ENCODE data around the gene IMPA2. TPM values are rescaled to one million over a fixed set of nuclear protein-coding genes. Genes with fewer than 3 reads are reported as not detected.
"Not testable (repeated sequence)": the region's sequence is repeated elsewhere in the genome, so short reads cannot be mapped to it uniquely, and the experiment has no call there.

Gene IMPA2
- polyA plus RNA-seq, 5 donors = 66.2 to 88.3 (median 74.5) TPM

DNA sequence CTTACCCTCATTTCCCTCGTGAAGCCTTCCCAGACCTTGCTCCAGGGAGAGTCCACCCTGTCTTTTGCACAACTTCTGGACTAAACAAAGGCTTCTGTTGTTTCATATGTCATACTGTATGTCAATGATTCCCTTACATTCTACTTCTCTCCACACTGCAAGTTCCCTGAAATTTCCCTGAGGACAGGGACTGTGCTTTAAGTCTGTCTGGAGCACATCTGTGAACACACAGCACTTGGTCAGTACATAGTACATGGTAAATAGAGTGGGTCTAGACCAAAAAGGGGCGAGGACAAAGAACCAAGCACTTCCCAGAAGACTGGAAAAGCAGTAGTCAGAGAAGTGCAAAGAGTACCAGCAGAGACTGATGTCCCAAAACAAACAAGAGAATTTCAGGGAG lies 23.7 kb upstream of the IMPA2 start:
- no peak for DNase-seq

DNA sequence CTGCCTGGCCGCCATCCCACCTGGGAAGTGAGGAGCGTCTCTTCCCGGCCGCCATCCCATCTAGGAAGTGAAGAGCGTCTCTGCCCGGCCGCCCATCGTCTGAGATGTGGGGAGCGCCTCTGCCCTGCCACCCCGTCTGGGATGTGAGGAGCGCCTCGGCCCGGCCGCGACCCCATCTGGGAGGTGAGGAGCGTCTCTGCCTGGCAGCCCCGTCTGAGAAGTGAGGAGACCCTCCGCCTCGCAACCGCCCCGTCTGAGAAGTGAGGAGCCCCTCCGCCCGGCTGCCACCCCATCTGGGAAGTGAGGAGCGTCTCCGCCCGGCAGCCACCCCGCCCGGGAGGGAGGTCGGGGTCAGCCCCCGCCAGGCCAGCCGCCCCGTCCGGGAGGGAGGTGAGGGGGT lies 21.7 kb upstream of the IMPA2 start:
- DNase-seq = not testable (repeated sequence)

DNA sequence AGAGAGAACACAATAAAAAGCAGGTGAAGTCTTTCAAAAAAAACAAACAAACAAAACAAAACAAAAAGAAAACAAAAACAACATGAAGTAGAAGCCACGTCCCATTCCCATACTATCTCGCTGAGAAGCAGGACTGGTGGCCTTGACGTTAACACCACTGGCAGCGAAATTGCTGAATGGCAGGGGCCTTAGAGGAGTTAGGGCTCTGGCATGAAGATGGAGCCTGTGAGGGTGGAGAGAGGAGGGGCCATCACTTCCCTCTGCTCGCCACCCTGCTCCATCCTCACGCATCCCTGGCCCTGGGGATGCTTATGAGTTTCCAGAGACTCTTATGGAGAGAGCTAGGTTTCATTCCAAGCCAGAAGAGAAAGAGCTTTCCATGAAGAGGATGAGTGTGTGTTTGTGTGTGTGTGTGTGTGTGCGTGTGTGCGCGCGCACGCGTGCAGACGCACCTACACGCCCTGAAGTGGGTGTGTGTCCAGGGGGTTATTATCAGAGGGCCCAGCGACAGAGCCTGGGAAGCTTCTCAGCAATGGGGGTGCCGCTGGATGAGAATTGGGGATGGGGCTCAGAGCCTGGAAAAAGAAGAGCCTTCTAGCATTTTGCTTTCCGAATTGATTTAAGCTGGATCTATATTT lies 20.4 kb upstream of the IMPA2 start:
- no peak for DNase-seq

DNA sequence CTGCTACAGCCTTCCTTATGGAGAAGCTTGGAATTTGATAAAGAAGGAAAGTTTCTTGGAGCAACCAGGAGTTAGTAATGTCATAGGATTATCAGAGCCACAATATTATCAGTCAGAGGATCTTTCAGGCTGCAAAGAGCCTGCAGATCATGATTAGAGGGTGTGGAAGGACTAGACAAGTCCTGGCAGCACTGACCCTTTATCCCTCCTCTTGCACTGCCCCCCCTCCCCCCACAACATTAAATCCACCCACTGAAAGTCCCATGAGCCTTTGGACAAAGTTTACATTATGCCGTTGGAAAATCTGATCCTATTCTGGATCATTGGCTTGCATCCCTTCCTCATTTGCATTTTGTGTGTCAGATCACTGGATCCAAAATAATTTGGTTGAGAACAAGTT lies 18.7 kb upstream of the IMPA2 start:
- no peak for DNase-seq

DNA sequence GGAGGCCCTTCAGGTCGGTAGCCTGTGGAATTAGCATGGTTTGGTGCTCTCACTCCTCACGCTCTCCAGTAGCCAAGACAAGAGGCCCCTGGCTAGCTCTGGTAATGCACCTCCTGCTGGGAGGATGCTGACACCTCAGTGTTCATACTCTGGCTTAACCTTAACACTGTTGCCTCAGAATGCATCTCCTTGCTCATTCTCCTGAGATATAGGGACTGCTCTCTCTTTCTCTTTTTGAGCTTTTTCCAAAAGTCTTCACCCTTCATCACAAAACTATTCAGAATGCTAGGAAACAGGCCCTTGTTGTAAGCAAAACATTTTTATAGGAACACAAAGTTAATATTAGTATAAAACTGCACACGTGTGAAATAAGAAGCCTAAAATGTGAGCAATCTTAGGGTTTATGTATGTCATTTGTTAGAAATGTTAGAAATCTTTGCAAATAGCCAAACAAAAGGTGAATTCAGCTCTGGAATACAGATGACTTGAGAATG lies 17.3 kb upstream of the IMPA2 start:
- DNase-seq = no peak

DNA sequence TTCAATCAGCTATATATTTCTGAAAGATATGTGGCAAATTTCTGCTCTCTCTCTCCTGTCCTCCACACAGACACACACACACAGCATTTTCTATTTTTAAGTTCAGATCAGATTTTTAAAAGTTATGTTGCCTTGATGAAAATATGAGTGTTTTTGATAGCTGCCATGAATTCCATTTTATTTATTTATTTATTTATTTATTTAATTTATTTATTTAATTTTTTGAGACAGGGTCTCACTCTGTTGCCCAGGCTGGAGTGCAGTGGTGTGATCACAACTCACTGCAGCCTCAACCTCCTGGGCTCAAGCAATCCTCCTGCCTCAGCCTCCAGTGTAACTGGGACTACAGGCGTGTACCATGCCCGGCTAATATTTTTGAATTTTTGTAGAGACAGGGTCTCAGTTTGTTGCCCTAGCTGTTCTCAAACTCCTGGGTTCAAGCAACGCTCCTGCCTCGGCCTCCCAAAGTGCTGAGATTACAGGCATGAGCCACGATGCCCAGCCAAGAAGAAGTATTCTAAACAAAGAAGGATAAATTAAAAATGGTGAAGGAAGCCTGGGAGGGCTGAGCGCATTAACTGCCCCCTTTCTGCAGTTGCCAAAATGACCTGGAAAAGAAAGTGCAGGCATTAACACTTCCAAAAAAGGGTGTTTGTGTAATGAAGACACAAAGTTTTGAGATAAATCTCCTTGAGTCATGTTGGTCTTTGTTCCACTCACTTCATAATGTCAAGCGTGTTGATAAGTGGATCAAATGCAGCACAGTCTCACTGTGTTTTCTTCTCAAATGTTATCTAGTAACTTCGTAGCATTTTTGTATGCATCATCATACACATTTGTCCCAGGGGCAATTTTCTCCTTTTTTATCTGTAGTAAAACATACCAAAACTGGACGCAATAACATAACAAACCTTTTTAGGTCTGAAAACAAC lies 11.1 kb upstream of the IMPA2 start:
- DNase-seq = peak in 1 of 2 donors; percentile 80

DNA sequence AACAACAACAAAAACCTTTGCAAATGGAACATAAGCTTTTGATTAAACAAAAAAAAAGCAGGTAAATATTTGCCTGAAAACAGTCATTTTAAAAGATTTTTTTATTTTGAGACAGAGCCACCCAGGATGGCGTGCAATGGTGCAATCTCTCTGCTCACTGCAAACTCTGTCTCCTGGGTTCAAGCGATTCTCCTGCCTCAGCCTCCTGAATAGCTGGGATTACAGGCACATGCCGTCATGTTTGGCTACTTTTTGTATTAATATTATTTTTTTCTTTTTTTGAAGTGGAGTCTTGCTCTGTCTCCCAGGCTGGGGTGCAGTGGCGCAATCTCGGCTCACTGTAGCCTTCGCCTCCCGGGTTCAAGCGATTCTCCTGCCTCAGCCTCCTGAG lies 10.5 kb upstream of the IMPA2 start:
- DNase-seq = not testable (repeated sequence)

DNA sequence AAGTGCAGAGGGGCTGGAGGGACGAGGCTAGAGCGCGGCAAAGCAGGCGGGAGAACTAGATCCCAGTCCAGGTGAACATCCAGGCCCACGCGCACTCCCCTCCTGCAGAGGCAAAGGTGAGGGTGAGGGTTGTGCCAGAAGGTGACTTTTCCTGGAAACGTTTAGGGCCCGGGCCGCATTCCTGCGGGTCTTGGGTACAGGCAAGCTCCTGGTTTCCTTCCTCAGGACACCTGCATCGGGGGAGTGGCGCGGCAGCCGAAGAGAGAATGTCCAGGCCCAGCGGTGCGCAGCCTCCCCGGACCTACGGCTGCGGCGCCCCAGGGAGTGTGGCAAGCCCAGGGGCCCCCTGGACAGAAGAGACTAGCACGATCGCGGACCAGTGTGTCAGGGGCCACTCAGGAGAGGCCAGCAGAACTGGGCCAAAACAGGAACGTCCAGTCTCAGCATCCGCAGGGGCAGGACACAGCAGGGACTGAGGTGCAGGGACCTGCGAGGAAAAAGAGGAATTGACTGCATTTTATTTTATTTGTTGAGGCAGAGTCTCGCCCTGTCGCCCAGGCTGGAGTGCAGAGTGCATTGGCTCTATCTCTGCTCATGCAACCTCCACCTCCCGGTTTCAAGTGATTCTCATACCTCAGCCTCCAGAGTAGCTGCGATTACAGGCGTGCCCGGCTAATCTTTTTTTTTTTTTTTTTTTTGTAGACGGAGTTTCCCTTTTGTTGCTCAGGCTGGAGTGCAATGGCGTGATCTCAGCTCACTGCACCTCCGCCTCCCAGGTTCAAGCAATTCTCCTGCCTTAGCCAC lies 8.7 kb upstream of the IMPA2 start:
- no peak for DNase-seq

DNA sequence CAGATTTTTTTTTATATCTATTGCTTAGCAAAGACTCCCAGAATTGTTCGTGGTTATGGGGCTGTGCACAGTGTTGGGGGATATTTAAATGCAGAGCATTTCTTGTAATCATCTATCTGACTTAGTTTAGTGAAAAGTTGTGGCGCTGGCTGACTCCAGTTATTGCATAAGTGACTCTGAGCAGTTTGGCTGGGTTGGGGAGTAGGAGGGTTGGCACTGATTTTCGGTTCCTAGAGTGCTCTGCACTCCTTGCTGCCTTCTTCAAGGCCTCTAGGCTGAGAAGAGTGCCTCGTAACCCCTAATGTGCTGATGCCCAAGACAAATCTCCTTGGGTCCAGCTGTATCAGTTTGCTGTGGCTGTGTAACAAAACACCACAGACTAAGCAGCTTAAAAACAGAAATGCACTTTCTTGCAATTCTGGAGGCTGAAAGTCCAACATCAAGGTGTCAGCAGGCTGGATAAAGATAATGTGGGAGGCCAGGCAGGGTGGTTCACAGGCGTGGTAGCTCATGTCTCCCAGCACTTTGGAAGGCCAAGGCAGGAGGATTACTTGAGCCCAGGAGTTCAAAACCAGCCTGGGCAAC lies 6.5 kb upstream of the IMPA2 start:
- no peak for DNase-seq

DNA sequence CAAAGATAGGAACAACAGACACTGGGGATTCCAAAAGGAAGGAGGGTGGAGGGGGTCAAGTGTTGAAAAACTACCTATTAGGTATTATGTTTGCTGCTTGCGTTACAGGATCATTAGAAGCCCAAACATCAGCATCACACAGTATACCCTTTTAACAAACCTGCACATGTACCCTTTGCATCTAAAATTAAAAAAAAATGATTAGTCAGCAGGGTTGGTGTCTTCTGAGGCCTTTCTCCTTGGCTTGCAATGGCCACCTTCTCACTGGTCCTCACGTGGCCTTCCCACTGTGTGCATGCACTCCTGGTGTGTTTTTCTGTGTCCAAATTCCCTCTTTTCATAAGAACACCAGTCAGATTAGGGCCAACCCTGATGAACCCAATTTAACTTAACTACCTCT lies 5.6 kb upstream of the IMPA2 start:
- no peak for DNase-seq

DNA sequence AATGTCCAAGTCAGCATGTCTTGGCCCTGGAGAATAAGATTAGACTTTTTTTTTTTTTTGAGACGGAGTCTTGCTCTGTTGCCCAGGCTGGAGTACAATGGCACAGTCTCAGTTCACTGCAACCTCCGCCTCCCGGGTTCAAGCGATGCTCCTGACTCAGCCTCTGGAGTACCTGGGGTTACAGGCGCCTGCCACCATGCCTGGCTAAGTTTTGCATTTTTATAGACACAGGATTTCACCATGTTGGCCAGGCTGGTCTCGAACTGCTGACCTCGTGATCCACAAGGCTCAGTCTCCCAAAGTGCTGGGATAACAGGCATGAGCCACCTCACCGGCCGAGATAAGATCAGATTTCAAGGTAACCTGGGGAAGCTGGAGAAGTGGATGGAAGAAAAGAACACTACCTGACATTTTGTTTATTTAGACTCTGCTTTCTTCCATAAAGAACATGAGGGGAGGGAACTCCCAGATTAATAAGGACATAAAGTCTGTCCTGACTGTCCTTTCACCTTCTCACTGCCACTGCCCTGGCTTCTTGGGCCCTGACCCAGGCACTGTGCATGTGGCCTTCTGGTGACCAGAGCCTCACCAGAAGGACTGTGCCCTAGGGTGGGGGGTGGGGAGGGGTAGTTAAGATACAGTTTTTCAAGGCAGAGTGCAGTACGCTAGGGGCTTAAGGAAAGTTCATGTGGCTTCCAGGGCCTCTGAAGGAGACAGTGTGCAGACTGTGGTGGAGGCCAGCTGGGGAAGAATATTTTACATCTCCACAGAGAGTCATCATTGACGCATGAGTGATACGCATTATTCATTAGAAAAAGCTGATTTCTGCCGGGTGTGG lies 4.8 kb upstream of the IMPA2 start:
- DNase-seq = no peak

DNA sequence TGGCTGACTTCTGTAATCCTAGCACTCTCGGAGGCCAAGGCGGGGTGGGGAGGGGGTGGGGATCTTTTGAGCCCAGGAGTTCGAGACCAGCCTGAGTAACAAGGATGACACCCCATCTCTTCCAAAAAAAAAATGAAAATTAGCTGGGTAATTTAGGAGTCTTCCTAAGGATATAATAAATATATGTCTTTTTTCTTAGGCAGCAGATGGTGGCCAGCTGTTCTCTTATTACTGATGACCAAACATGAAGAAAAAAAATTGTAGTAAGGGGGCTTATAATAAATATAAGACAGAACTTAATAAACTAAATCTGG lies 4.2 kb upstream of the IMPA2 start:
- DNase-seq = no peak

DNA sequence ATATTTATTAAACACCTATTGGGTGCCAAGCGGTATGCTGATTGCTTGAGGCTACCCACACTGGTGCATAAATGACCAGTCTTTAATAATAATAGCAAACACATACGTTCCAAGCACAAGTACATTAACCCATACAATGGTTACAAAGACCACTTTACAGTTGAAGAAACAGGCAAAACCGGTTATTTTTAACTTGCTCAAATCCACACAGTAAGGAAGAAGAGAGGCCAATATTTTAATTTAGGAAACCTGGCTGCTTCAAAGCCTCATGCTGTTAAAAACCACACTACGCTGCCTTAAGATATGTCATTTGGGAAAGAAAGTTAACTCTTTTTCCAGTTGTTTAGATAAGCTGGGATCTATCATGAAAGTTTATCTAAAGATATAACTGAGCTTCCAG lies 2.4 kb upstream of the IMPA2 start:
- no peak for DNase-seq

DNA sequence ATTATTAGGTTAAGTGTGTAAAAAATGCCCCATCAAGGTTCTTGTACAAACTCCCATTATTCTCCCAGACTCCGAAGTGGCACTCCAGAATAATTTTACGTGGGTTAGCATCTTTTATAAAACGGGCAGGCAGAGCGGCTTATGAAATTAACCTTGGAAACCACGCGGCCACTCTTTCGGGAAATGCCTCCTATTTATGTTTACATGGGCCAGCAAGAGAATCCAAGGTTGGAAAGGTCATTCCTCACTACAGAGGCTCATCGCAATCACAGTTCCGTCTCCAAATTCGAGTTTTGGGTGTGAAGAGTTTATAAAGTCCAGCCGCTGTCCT lies 1.2 kb upstream of the IMPA2 start:
- DNase-seq = no peak

DNA sequence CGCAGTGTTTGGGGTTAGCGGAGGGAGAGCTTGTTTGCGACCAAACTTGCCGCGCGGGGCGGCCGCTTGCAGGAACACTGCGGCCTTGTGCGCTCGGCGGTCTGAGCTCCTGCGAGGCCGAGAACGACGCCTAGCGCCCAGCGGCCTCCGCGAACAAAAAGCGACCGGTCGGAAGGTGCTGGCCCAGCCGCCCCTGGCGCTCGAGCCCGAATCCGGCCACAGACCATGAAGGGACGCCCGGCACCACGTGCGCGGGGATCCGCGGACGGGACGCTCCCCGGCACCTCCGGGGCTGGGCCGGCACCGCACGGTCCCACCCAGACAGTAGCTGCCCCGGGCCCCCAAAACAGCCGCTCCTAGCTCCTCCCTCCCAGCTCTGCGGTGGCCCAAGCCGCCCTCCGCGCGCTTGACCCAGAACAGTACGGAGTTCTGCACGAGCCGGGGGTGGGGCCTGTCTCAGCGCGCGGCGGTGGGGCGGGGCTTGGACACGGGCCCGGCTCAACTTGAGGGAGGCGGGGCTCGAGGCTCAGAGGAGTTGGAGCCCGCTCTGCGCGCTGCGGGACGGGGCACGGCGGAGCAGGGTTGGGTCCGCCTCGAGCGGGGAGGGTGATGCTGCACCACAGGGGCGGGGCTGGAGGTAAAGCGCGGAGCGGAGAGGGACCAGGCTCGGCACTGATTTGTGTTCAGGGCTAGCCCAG lies 664 bp upstream of the IMPA2 start:
- DNase-seq = peak; percentile 98

DNA sequence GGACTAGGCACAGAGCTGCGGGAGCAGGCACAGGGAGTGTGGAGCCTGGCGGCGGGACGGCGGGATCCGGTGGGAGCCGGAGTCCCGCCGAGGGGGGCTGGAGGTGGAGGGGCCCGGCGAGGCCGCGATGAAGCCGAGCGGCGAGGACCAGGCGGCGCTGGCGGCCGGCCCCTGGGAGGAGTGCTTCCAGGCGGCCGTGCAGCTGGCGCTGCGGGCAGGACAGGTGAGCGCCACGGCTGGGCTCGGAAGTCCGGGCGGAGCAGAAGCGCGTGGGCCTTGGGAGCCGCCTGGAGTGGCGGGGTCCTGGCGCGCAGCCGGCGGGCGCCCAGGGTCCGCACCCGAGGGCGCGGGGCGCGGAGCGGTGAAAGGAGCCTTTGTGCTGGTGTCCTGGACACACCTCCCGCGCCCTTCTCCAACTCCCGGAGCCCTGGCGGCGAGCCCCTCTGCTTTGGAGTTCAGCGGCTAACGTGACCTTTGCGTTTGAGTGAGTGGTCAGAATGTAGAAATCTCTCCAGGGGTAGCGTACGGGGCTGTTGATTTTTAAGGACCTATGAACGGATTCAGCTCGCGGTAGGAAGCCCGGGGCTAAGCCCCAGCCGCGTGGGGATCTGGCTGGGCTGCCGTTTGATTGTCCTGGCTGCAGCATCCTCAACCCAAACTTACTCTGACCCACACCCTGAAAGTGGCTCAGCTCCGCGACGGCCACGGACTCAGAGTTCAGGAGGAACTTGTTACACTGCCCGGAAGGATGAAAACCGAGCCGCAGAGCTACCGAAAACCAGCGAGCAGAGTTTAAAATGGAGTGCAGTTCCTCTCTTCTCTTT lies 448 bp downstream of the IMPA2 start:
- no peak for DNase-seq

DNA sequence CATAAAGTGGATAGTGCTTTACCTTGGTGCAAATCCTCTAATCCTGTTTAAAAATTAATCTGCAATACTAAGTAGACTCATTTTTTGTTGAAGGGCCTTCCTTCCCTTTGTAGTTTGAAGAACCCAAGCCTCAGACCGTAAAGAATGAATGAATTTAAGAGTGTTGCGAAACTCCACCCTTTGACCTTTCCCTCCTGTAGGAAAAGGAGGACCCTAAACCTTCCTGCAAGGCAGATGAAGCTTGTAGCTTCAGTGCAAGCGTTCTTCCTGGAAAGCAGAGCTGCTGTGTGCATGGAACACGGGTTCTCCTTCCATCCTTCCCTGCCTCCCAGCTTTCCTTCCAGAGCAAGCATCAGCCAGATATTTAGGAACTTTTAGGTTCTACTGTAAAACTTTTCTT lies 1.7 kb downstream of the IMPA2 start:
- no peak for DNase-seq

DNA sequence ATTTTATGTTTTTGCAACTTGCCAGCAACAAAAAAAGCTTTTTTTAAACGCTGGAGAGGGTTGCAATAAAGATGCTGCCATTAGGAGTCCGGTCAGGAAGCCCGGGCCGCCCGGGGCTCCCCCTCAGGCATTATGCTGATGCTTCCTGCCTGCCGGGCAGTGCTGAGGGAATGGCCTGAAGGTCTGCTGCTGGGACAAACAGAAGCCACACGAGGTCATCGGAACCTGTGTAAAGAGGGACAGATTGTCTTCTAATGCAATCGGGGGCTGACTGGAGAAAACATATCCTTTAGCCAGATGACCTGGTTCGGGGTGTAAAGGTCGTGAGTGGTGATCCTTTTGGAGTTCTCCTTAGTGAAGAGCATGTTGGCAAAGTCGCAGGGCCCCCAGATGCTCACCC lies 2.3 kb downstream of the IMPA2 start:
- DNase-seq = no peak

DNA sequence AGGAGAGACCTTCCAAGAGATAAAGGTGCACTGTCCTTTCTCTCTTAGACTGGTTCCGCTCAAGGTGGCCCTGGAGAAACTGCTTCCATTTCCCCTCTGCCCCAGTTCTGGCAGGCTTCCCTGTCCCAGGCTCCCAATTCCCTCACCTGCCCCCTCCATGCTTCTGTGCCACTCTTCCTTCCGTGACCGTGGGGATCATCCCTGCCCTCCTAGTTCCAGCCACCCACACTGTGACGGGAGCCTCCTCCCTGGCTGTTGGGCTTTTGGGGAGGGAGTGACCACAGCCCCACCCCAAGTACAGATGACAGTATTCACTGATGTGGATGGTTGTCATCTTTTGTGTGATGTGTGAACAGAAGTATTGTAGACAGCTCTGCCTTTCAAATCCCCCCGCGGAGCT lies 2.8 kb downstream of the IMPA2 start:
- DNase-seq = no peak

DNA sequence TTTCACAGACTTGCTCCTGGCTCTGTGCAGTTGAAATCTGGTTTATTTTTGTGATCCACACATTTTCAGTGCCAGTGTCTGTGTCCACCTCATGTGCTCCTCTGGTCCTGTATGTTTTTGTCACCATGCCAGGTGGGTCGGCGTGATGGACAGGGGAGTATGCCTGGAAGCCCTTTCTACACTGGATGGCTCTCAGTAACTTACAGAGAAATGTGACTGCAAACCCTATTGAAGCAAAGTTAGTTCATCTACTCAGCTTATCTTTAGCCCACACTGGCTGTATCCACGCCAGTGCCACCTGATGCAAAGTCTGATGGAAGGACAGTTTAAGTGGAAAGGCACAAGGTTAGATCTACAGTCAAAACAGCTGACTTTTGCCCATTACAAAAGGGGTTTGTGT lies 4.3 kb downstream of the IMPA2 start:
- no peak for DNase-seq
